ENCODE measurements around the gene EIF2S2.

The EIF2S2 gene

GRCh38 chr20:34088305-34089174 is 23.5 kb downstream of the EIF2S2 start:
- DNase-seq: no peak

GRCh38 chr20:34085544-34086040 is 26.5 kb downstream of the EIF2S2 start:
- DNase-seq: no peak

GRCh38 chr20:34084227-34084923 is 27.7 kb downstream of the EIF2S2 start:
- no peak for DNase-seq

- DNase-seq: no peak
These were observed 28.3 kb downstream of the EIF2S2 start for GRCh38 chr20:34083781-34084180.

- no peak for DNase-seq
These were observed 28.9 kb downstream of the EIF2S2 start for GRCh38 chr20:34083137-34083536.

GRCh38 chr20:34082232-34082887 is 29.7 kb downstream of the EIF2S2 start:
- DNase-seq: no peak

GRCh38 chr20:34079818-34080217 is 32.2 kb downstream of the EIF2S2 start:
- DNase-seq: no peak

GRCh38 chr20:34078540-34078939 is 33.5 kb downstream of the EIF2S2 start:
- DNase-seq: no peak

- no peak for DNase-seq
These were observed 35.1 kb downstream of the EIF2S2 start for GRCh38 chr20:34076952-34077351.

GRCh38 chr20:34075647-34076046 is 36.4 kb downstream of the EIF2S2 start:
- DNase-seq: no peak

GRCh38 chr20:34074101-34074760 is 37.8 kb downstream of the EIF2S2 start:
- DNase-seq: peak in 1 of 5 experiments; percentile 14

GRCh38 chr20:34072778-34073177 is 39.3 kb downstream of the EIF2S2 start:
- DNase-seq: no peak

- no peak for DNase-seq
These were observed 40.0 kb downstream of the EIF2S2 start for GRCh38 chr20:34072076-34072475.

- DNase-seq: no peak
These were observed 41.2 kb downstream of the EIF2S2 start for GRCh38 chr20:34070859-34071258.

- DNase-seq: no peak
These were observed 42.0 kb downstream of the EIF2S2 start for GRCh38 chr20:34070079-34070439.

GRCh38 chr20:34069341-34070078 is 42.5 kb downstream of the EIF2S2 start:
- peak in 4 of 5 experiments; percentile 12 to 64 (median 28) for DNase-seq

- DNase-seq: no peak
These were observed 44.0 kb downstream of the EIF2S2 start for GRCh38 chr20:34068001-34068400.

GRCh38 chr20:34066476-34067090 is 45.5 kb downstream of the EIF2S2 start:
- no peak for DNase-seq

- no peak for DNase-seq
These were observed 46.8 kb downstream of the EIF2S2 start for GRCh38 chr20:34065260-34065659.

GRCh38 chr20:34064286-34064685 is 47.8 kb downstream of the EIF2S2 start:
- DNase-seq: no peak

Data from T-helper 2 cell (primary cell).